22Rv1 (cell line): ENCODE data around the gene TMEM94.

Experiments used
- CTCF ChIP-seq: fragments of 450-650 bp; IDR thresholded peaks from 2 replicates; pipeline ENCODE4 v1.5.1; 2017; ENCODE audit warnings: mild to moderate bottlenecking
- ZFX ChIP-seq: fragments of 450-650 bp; IDR thresholded peaks from 2 replicates; pipeline ENCODE4 v1.6.1; 2017; ENCODE audit warnings: antibody characterized with exemption, borderline replicate concordance

DNA sequence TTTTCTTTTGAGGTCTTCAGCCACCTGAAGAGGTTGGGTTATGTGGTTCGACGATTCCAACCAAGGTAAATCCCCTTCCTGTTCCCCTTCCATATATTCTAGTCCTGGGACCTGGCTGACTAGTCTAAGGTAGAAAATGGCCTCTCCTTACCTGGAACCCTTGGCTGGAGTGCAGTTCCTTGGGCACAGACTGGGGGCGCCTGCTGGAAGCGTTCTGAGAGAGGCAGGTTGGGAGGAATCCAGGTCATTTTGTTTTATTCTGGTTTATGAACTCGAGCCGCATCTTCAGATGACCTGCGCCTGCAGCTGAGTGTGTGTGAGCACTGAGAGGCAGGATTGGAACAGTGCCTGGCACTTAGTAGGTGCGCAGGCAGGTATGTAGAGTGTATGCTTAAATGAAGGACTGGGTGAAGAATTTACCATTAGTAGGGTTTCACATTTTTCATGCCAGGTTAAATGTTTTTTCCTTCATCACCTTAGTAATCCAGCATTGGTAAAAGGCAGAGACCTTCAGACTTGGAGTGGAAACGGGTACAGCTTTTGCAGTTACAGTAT, 62.6 kb downstream of the TMEM94 start:
- TF ChIP-seq CTCF (0 out of 2 replicates have a peak, but pooled peaks have one; percentile 4), ZFX (no peak)
